GM23338 (cell line): ENCODE measurements around the gene SLC25A26. TPM values are rescaled to one million over a fixed set of nuclear protein-coding genes. Genes with fewer than 3 reads are reported as not detected.

Source experiments
- ATAC-seq: fragments of 200-7000 bp; cut with Tn5 transposase; 3 replicates; pipeline ENCODE4 v1.9.1; 2020
- DNase-seq: peaks from one replicate; pipeline ENCODE4 v3.0.0-alpha.2; 2015; ENCODE audit warnings: low spot score
- H2AFZ ChIP-seq: fragments of 200-600 bp; sonication (generic); 2 replicates; pipeline ENCODE4 v1.8.0; 2016; ENCODE audit warnings: antibody characterized with exemption, mild to moderate bottlenecking, moderate library complexity
- H3F3A ChIP-seq: fragments of 200-600 bp; sonication (generic); replicated peaks from 2 replicates; pipeline ENCODE4 v1.8.0; 2017; ENCODE audit warnings: antibody characterized with exemption, mixed run types, low read depth
- H3K27ac ChIP-seq: fragments of 200-600 bp; sonication (generic); 2 replicates; pipeline ENCODE4 v1.6.1; 2016; ENCODE audit warnings: low read depth
- H3K27me3 ChIP-seq: fragments of 200-600 bp; sonication (generic); 2 replicates; pipeline ENCODE4 v1.8.0; 2016; ENCODE audit warnings: mild to moderate bottlenecking, mixed run types, moderate library complexity; ENCODE audit not compliant: insufficient read depth
- H3K36me3 ChIP-seq: fragments of 200-600 bp; sonication (generic); 2 replicates; pipeline ENCODE4 v1.8.0; 2016; ENCODE audit warnings: mild to moderate bottlenecking; ENCODE audit not compliant: insufficient read depth
- H3K4me1 ChIP-seq: fragments of 200-600 bp; sonication (generic); 2 replicates; pipeline ENCODE4 v1.8.0; 2016; ENCODE audit warnings: mild to moderate bottlenecking, moderate library complexity; ENCODE audit not compliant: insufficient read depth
- H3K4me2 ChIP-seq: fragments of 200-600 bp; sonication (generic); 2 replicates; pipeline ENCODE4 v1.7.1; 2017; ENCODE audit warnings: mixed run types
- H3K4me3 ChIP-seq: fragments of 200-600 bp; sonication (generic); 2 replicates; pipeline ENCODE4 v1.6.1; 2016; ENCODE audit warnings: mixed run types
- H3K79me2 ChIP-seq: fragments of 200-600 bp; sonication (generic); replicated peaks from 2 replicates; pipeline ENCODE4 v1.8.0; 2017; ENCODE audit warnings: mild to moderate bottlenecking; ENCODE audit not compliant: insufficient read depth
- H3K9me2 ChIP-seq: fragments of 200-600 bp; sonication (generic); 2 replicates; pipeline ENCODE4 v1.8.0; 2017; ENCODE audit not compliant: insufficient read depth
- H4K20me1 ChIP-seq: fragments of 200-600 bp; sonication (generic); replicated peaks from 2 replicates; pipeline ENCODE4 v1.8.0; 2017; ENCODE audit warnings: mild to moderate bottlenecking; ENCODE audit not compliant: insufficient read depth
- H3K27ac Mint-ChIP-seq: 2 replicates; pipeline ENCODE4 v1.8.0; 2020; ENCODE audit warnings: inconsistent platforms, mild to moderate bottlenecking, moderate library complexity, mixed read lengths
- H3K27me3 Mint-ChIP-seq: 3 replicates; pipeline ENCODE4 v1.8.0; 2022; ENCODE audit warnings: low read depth, mild to moderate bottlenecking, moderate library complexity, mixed read lengths, inconsistent platforms; ENCODE audit not compliant: insufficient read depth, poor library complexity
- H3K36me3 Mint-ChIP-seq: 3 replicates; pipeline ENCODE4 v1.8.0; 2021; ENCODE audit warnings: low read depth, mild to moderate bottlenecking, inconsistent platforms, moderate library complexity, mixed read lengths
- H3K4me1 Mint-ChIP-seq: 3 replicates; pipeline ENCODE4 v1.8.0; 2020; ENCODE audit warnings: mild to moderate bottlenecking, inconsistent platforms, mixed read lengths
- H3K4me3 Mint-ChIP-seq: 3 replicates; pipeline ENCODE4 v1.8.0; 2021; ENCODE audit warnings: moderate library complexity, mild to moderate bottlenecking, inconsistent platforms, mixed read lengths
- H3K9me3 Mint-ChIP-seq: 3 replicates; pipeline ENCODE4 v1.8.0; 2020; ENCODE audit warnings: moderate library complexity, mild to moderate bottlenecking, inconsistent platforms, mixed read lengths
- CREB1 ChIP-seq: fragments of 250-450 bp; sonication (Bioruptor Pico); IDR thresholded peaks from 2 replicates; pipeline ENCODE4 v1.5.0; 2020; ENCODE audit warnings: low read depth, mild to moderate bottlenecking, moderate library complexity
- EZH2 ChIP-seq: fragments of 200-600 bp; sonication (generic); IDR thresholded peaks from one replicate; pipeline ENCODE4 v1.8.0; 2017; ENCODE audit warnings: antibody characterized with exemption, mild to moderate bottlenecking, low read depth; ENCODE audit not compliant: unreplicated experiment
- EZH2phosphoT487 ChIP-seq: fragments of 200-600 bp; sonication (generic); IDR thresholded peaks from one replicate; pipeline ENCODE4 v1.8.1; 2018; ENCODE audit warnings: antibody characterized with exemption; ENCODE audit not compliant: unreplicated experiment
- JUNB ChIP-seq: IDR thresholded peaks from one replicate; pipeline ENCODE4 v1.6.1; 2016; ENCODE audit warnings: antibody characterized with exemption; ENCODE audit not compliant: unreplicated experiment
- NANOG ChIP-seq: IDR thresholded peaks from 2 replicates; pipeline ENCODE4 v1.6.1; 2016; ENCODE audit warnings: antibody characterized with exemption, borderline replicate concordance
- POLR2AphosphoS5 ChIP-seq: IDR thresholded peaks from 2 replicates; pipeline ENCODE4 v1.6.1; 2016; ENCODE audit warnings: antibody characterized with exemption, low read depth
- REST ChIP-seq: IDR thresholded peaks from one replicate; pipeline ENCODE4 v1.6.1; 2018; ENCODE audit warnings: antibody characterized with exemption; ENCODE audit not compliant: unreplicated experiment
- STAT1 ChIP-seq: IDR thresholded peaks from one replicate; pipeline ENCODE4 v1.6.1; 2016; ENCODE audit warnings: antibody characterized with exemption; ENCODE audit not compliant: unreplicated experiment
- ZNF114 ChIP-seq: fragments of 250-450 bp; sonication (Bioruptor Pico); IDR thresholded peaks from 2 replicates; pipeline ENCODE4 v1.5.0; 2020; ENCODE audit warnings: mild to moderate bottlenecking, moderate library complexity
- ZNF331 ChIP-seq: fragments of 250-450 bp; sonication (Bioruptor Pico); IDR thresholded peaks from 2 replicates; pipeline ENCODE4 v1.5.0; 2020; ENCODE audit warnings: low read depth, mild to moderate bottlenecking, moderate library complexity
- polyA plus RNA-seq: library from polyadenylated mRNA; unstranded; fragments of >200 nt; fragmentation: Nextera tagmentation; extraction: Ambion mirVana; gene quantifications from 2 replicates; pipeline ENCODE4 v1.2.1, GENCODE V29; 2016
- total RNA-seq: library from RNA; depleted of rRNA; stranded (reverse); fragments of >200 nt; shearing (Covaris generic); gene quantifications from 2 replicates; pipeline ENCODE4 v1.2.3, GENCODE V29; 2014
- TF ChIP-seq, protein P1 (sequence below): fragments of 250-450 bp; sonication (Bioruptor Pico); IDR thresholded peaks from 2 replicates; pipeline ENCODE4 v1.5.0; 2020; ENCODE audit warnings: mild to moderate bottlenecking, moderate library complexity
- TF ChIP-seq, protein P2 (sequence below), 2 experiments: fragments of 200-600 bp in 1 of 2; sonication (generic) in 1 of 2; conservative IDR thresholded peaks; 2 replicates each; pipeline versions ENCODE4 v1.5.1 to v1.6.1; 2016 to 2017; ENCODE audit warnings: antibody characterized with exemption in 2 of 2, low read depth in 2 of 2, mild to moderate bottlenecking in 2 of 2, moderate library complexity in 1 of 2

The SLC25A26 gene
- total and polyA plus RNA-seq, 2 experiments from 2014 or later, result 24.8 to 40.2 TPM

GRCh38 chr3:66208189-66208588 lies 12.6 kb upstream of the SLC25A26 start:
- Histone ChIP-seq H3K4me1 (no peaks in the 10 kb centered on the region), H3K9me2 (no peaks in the 10 kb centered on the region), H3K4me2 (no peak overlapping the region), H3K36me3 (no peaks in the 10 kb centered on the region), H3K27ac (no peak overlapping the region), H2AFZ (no peak overlapping the region), H3K27me3 (no peaks in the 10 kb centered on the region), H3K79me2 (no peaks in the 10 kb centered on the region), H3K4me3 (no peak overlapping the region), H3F3A (no peaks in the 10 kb centered on the region), H4K20me1 (no peaks in the 10 kb centered on the region)
- peaks cover 6% of the 10 kb centered on the region; the same call in 1 of the 3 replicates for H3K4me1 Mint-ChIP-seq
- no peak for TF ChIP-seq JUNB
- TF ChIP-seq, protein P1, sequence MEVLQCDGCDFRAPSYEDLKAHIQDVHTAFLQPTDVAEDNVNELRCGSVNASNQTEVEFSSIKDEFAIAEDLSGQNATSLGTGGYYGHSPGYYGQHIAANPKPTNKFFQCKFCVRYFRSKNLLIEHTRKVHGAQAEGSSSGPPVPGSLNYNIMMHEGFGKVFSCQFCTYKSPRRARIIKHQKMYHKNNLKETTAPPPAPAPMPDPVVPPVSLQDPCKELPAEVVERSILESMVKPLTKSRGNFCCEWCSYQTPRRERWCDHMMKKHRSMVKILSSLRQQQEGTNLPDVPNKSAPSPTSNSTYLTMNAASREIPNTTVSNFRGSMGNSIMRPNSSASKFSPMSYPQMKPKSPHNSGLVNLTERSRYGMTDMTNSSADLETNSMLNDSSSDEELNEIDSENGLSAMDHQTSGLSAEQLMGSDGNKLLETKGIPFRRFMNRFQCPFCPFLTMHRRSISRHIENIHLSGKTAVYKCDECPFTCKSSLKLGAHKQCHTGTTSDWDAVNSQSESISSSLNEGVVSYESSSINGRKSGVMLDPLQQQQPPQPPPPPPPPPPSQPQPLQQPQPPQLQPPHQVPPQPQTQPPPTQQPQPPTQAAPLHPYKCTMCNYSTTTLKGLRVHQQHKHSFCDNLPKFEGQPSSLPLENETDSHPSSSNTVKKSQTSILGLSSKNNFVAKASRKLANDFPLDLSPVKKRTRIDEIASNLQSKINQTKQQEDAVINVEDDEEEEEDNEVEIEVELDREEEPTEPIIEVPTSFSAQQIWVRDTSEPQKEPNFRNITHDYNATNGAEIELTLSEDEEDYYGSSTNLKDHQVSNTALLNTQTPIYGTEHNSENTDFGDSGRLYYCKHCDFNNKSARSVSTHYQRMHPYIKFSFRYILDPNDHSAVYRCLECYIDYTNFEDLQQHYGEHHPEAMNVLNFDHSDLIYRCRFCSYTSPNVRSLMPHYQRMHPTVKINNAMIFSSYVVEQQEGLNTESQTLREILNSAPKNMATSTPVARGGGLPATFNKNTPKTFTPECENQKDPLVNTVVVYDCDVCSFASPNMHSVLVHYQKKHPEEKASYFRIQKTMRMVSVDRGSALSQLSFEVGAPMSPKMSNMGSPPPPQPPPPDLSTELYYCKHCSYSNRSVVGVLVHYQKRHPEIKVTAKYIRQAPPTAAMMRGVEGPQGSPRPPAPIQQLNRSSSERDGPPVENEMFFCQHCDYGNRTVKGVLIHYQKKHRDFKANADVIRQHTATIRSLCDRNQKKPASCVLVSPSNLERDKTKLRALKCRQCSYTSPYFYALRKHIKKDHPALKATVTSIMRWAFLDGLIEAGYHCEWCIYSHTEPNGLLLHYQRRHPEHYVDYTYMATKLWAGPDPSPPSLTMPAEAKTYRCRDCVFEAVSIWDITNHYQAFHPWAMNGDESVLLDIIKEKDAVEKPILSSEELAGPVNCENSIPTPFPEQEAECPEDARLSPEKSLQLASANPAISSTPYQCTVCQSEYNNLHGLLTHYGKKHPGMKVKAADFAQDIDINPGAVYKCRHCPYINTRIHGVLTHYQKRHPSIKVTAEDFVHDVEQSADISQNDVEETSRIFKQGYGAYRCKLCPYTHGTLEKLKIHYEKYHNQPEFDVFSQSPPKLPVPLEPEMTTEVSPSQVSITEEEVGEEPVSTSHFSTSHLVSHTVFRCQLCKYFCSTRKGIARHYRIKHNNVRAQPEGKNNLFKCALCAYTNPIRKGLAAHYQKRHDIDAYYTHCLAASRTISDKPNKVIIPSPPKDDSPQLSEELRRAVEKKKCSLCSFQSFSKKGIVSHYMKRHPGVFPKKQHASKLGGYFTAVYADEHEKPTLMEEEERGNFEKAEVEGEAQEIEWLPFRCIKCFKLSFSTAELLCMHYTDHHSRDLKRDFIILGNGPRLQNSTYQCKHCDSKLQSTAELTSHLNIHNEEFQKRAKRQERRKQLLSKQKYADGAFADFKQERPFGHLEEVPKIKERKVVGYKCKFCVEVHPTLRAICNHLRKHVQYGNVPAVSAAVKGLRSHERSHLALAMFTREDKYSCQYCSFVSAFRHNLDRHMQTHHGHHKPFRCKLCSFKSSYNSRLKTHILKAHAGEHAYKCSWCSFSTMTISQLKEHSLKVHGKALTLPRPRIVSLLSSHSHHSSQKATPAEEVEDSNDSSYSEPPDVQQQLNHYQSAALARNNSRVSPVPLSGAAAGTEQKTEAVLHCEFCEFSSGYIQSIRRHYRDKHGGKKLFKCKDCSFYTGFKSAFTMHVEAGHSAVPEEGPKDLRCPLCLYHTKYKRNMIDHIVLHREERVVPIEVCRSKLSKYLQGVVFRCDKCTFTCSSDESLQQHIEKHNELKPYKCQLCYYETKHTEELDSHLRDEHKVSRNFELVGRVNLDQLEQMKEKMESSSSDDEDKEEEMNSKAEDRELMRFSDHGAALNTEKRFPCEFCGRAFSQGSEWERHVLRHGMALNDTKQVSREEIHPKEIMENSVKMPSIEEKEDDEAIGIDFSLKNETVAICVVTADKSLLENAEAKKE (CRISPR knock-in tag), result no peak
- TF ChIP-seq REST, result no peak
- no peak for TF ChIP-seq ZNF331
- TF ChIP-seq CREB1 (CRISPR knock-in tag), result no peak
- TF ChIP-seq EZH2, result no peak
- TF ChIP-seq POLR2AphosphoS5, result no peak
- TF ChIP-seq STAT1, result no peak
- TF ChIP-seq NANOG, result no peak
- TF ChIP-seq, protein P2, sequence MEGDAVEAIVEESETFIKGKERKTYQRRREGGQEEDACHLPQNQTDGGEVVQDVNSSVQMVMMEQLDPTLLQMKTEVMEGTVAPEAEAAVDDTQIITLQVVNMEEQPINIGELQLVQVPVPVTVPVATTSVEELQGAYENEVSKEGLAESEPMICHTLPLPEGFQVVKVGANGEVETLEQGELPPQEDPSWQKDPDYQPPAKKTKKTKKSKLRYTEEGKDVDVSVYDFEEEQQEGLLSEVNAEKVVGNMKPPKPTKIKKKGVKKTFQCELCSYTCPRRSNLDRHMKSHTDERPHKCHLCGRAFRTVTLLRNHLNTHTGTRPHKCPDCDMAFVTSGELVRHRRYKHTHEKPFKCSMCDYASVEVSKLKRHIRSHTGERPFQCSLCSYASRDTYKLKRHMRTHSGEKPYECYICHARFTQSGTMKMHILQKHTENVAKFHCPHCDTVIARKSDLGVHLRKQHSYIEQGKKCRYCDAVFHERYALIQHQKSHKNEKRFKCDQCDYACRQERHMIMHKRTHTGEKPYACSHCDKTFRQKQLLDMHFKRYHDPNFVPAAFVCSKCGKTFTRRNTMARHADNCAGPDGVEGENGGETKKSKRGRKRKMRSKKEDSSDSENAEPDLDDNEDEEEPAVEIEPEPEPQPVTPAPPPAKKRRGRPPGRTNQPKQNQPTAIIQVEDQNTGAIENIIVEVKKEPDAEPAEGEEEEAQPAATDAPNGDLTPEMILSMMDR (conservative IDR thresholded peaks at IDR 0.05; ENCODE audit: low read depth in 2 of 2), result no peak
- no peak for TF ChIP-seq ZNF114 (CRISPR knock-in tag)
- TF ChIP-seq EZH2phosphoT487, result no peak
- H3K9me3 Mint-ChIP-seq, result no peaks in the 10 kb centered on the region
- DNase-seq (no peak), ATAC-seq (no peak)
- no peak overlapping the region for H3K4me3 Mint-ChIP-seq
- no peaks in the 10 kb centered on the region for H3K36me3 Mint-ChIP-seq
- H3K27ac Mint-ChIP-seq, result no peak overlapping the region
- peaks cover 2% of the 10 kb centered on the region for H3K27me3 Mint-ChIP-seq
